ENCODE data around the gene BBS5.
"Not testable (repeated sequence)": the region's sequence is repeated elsewhere in the genome, so short reads cannot be mapped to it uniquely, and the experiment has no call there.

BBS5 gene

DNA sequence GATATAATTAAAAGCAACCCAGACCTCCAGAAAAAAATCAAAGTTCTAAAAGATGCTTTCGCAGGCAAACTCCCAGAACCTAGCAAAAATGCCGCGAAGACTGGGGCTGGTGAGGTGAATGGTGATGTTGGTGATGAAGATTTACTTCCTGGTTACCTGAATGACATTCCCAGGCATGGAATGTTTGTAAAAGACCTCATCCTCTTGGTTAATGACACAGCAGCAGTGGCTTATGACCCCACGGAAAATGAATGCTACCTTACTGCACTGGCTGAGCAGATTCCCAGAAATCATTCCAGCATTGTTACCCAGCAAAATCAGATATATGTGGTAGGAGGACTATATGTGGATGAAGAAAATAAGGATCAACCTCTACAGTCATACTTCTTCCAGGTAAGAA lies 31.2 kb downstream of the BBS5 start:
- Mint-ChIP-seq H3K4me1 (no peaks in the 10 kb centered on the region), H3K4me3 (no peak overlapping the region), H3K36me3 (peaks cover under 1% of the 10 kb centered on the region), H3K9me3 (no peaks in the 10 kb centered on the region), H3K27ac (no peak overlapping the region), H3K27me3 (no peaks in the 10 kb centered on the region)
- ATAC-seq = no peak

DNA sequence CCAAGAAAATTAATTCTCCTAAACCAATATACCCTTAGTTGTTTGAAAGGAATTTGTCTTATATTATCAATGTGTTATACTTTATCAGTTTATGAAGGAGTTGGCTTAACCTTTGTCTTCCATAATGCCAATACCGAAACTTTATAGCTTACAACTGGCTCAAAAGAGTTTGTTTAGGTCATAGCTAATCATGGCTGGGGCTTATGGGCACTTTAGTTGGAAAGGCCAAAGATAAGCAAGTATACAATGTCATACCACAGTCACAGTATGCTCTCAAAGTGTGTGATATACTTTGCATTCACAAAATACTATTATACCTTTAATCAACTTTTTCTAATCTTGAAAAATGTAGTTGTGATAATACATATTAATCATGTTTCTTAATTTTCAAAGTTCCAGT lies 32.5 kb downstream of the BBS5 start:
- Mint-ChIP-seq H3K36me3 (no peaks in the 10 kb centered on the region), H3K27ac (no peak overlapping the region), H3K9me3 (no peaks in the 10 kb centered on the region), H3K27me3 (no peaks in the 10 kb centered on the region), H3K4me1 (no peaks in the 10 kb centered on the region), H3K4me3 (no peak overlapping the region)
- no peak for ATAC-seq

DNA sequence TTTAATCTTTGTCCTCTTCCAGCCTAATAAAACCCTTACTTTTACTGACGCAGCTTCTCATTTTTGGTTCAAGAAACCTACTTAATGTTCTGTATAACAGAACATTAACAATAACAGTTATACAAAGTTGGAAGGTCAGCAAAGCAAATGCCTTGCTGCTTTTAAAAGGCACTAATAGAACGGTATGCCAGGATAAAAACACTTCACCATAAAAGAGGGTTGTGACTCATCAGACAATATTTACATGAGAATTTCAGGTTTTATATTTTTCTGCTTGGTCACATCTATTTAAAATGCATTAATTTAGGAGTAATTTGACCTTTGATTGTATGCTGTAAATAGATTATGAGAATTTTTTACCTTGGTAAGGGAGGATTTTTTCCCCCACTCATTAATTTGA lies 33.2 kb downstream of the BBS5 start:
- Mint-ChIP-seq H3K27ac (no peak overlapping the region), H3K4me1 (no peaks in the 10 kb centered on the region), H3K27me3 (no peaks in the 10 kb centered on the region), H3K4me3 (no peak overlapping the region), H3K9me3 (no peaks in the 10 kb centered on the region), H3K36me3 (no peaks in the 10 kb centered on the region)
- ATAC-seq = no peak

DNA sequence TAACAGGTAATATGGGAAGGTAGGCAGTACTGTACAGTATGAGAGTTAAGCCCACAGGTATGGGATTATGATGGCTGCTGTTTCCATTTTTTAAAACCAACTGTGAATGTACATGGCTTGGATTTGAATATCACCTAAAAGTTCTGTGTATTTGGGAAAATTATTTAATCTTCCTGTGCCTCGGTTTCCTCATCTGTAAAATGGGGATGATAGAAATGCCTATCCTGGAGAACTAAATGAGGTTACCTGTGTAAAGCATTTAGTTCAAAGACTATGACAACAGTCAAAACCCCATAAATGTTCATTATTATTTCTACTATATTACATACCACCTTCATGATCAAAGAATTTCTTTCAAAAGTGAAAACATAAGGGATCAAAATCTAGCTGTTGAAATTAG lies 33.8 kb downstream of the BBS5 start:
- no peak for ATAC-seq
- H3K9me3 Mint-ChIP-seq = no peaks in the 10 kb centered on the region
- no peaks in the 10 kb centered on the region for H3K36me3 Mint-ChIP-seq
- H3K4me1 Mint-ChIP-seq = no peaks in the 10 kb centered on the region
- no peaks in the 10 kb centered on the region for H3K27me3 Mint-ChIP-seq
- H3K27ac Mint-ChIP-seq = no peak overlapping the region
- H3K4me3 Mint-ChIP-seq = no peak overlapping the region

DNA sequence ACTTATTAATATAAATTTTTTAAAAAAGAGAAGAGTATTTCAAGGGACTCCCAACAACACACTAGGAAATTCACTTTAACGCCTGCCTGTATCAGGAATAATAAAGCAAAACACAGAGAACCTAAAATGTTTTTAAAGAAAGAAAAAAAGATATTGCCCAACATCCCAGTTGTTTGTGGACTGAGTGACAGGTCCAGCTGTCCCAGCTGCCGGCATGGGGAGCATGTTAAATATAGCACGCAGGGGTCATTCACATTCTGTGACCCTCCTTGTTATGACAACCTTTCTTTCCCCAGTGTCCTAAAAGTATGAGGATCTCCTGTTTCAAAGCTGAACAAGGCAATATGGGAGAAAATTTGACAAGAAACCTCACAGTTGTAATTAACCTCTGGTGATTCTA lies 34.6 kb downstream of the BBS5 start:
- H3K27ac Mint-ChIP-seq = no peak overlapping the region
- H3K4me1 Mint-ChIP-seq = no peaks in the 10 kb centered on the region
- no peaks in the 10 kb centered on the region for H3K27me3 Mint-ChIP-seq
- no peaks in the 10 kb centered on the region for H3K36me3 Mint-ChIP-seq
- ATAC-seq = no peak
- no peak overlapping the region for H3K4me3 Mint-ChIP-seq
- H3K9me3 Mint-ChIP-seq = no peaks in the 10 kb centered on the region

DNA sequence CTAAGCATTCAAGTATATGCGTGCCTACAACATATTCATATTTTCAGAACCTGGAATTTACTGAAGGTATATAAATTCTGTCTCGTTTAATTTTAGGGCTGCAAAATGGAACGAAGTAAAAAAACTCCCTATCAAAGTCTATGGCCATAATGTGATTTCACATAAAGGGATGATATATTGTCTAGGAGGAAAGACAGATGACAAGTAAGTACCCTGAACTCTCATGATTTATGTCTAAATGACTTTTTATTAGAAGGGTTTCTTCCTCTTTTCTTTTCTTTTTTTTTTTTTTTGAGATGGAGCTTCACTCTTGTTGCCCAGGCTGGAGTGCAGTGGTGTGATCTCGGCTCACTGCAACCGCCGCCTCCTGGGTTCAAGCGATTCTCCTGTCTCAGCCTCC lies 35.5 kb downstream of the BBS5 start:
- not testable (repeated sequence) for H3K27ac Mint-ChIP-seq, ATAC-seq, H3K27me3 Mint-ChIP-seq, H3K4me1 Mint-ChIP-seq, H3K9me3 Mint-ChIP-seq, H3K4me3 Mint-ChIP-seq, H3K36me3 Mint-ChIP-seq

DNA sequence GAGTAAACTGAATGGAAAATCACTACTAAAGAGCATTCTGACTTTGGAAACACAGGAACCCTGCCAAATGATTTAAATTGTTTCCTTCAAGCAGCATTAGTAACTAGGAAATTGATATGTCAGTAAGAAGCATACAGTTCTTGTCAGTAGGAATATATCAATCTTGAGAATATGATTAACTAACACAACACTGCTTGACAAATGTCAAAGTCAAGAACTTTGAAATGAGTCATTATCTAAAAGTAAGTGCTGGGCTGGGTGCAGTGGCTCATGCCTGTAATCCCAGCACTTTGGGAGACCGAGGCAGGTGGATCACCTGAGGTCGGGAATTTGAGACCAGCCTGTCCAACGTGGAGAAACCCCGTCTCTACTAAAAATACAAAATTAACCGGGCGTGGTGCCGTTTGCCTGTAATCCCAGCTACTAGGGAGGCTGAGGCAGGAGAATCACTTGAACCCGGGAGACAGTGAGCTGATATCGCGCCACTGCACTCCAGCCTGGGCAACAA lies 37.2 kb downstream of the BBS5 start:
- H3K36me3 Mint-ChIP-seq, H3K4me3 Mint-ChIP-seq, H3K27me3 Mint-ChIP-seq, ATAC-seq, H3K9me3 Mint-ChIP-seq, H3K27ac Mint-ChIP-seq, H3K4me1 Mint-ChIP-seq: not testable (repeated sequence)

DNA sequence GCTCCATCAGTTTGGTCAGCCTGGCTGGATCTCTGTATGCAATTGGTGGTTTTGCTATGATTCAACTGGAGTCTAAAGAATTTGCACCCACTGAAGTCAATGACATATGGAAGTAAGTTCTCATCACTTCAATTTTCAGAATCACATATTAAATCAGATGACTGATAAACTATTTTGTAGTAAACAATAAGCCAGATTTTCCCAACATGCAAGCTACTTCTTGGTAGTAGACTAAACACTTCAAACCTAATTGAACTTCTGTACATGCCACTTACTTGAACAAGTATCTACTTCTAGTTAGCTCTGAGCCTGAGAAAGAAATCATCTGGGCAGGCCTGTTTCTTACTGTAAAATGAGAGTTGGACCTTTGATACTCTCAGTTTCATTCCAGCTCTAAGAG lies 41.6 kb downstream of the BBS5 start:
- Mint-ChIP-seq H3K27me3 (no peaks in the 10 kb centered on the region), H3K27ac (no peak overlapping the region), H3K4me1 (no peaks in the 10 kb centered on the region), H3K36me3 (peaks cover 6% of the 10 kb centered on the region), H3K4me3 (no peak overlapping the region), H3K9me3 (no peaks in the 10 kb centered on the region)
- ATAC-seq = no peak

DNA sequence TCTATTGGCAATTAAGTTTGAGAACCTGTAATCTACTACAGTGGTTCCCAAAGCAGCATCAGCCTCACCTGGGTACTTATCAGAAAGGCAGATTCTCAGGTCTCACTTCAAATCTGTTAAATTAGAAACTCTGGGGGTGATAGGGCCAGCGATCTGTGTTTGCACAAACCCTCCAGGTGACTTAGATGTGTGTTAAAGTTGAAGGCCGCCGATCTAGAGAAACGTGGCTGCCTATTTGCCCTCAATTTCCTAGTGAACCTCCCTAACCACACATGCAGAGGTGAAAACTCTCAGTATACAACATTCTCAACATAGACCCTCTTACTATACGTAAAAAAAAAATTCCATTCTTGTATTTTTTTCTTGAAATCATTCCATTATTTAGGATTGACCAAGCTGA lies 44.4 kb downstream of the BBS5 start:
- Mint-ChIP-seq H3K4me1 (no peaks in the 10 kb centered on the region), H3K36me3 (peaks cover 8% of the 10 kb centered on the region), H3K9me3 (no peaks in the 10 kb centered on the region)

DNA sequence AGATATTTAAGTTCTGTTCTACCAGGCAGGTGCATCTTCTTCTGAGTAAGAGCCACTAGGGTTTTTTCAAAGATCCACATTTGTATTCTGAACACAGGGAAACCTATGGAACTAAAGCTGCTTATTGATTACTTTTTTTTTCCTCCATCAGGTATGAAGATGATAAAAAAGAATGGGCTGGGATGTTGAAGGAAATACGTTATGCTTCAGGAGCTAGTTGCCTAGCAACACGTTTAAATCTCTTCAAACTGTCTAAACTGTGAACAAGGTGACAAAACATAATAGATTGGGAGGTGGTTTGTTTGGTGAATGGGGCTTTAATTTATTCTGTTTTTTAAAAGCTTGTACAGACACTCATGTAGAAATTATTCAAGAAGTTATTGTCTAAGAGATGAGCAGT lies 46.1 kb downstream of the BBS5 start:
- Mint-ChIP-seq H3K27ac (no peak overlapping the region), H3K4me1 (no peaks in the 10 kb centered on the region), H3K27me3 (no peaks in the 10 kb centered on the region), H3K36me3 (peaks cover 21% of the 10 kb centered on the region), H3K9me3 (no peaks in the 10 kb centered on the region), H3K4me3 (no peak overlapping the region)
- ATAC-seq = no peak

More for the DNA sequence above, 44.4 kb downstream of the BBS5 start:
- no peak for ATAC-seq
- no peak overlapping the region for H3K27ac Mint-ChIP-seq
- H3K4me3 Mint-ChIP-seq = no peak overlapping the region
- H3K27me3 Mint-ChIP-seq = no peaks in the 10 kb centered on the region

DNA sequence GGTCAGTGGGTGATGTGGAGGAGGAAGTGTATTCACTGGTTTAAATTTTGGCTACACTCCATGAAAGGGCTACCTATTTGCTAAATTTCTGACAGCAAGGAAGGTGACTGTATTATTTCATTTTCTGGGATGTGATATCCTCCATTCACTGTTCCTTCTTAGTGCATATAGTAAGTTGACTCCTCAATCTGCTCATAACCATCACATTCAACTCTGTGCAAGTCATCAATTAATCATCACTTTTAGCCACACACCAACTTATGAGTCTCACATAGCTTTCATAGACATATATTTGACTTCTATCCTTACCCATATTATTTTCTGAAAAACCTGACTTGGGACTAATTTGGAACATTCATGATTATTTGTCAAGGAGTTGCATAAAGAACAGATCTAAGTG lies 47.2 kb downstream of the BBS5 start:
- Mint-ChIP-seq H3K9me3 (no peaks in the 10 kb centered on the region), H3K4me1 (no peaks in the 10 kb centered on the region), H3K27ac (no peak overlapping the region), H3K27me3 (no peaks in the 10 kb centered on the region), H3K4me3 (no peak overlapping the region), H3K36me3 (peaks cover 26% of the 10 kb centered on the region)
- ATAC-seq = no peak

DNA sequence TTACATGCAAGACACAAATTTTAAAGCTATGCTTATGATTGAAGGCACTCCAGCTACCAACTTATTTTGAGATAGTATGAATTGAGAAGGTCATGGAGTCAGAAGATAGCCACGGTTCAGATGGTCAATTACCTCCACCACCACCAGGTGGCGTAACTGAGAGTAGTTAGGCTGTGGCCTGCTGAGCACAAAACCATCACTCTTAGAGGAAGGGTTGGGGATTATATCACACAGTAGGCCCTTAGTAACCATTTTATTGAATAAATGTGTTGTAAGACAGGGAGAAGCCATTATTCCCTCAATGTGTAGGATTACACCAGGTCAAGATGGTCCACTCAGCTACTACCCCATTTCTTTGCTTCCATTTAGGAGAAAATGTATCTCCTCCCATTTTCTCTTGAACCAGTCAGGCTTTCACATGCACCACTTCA lies 49.0 kb downstream of the BBS5 start:
- Mint-ChIP-seq H3K4me1 (no peaks in the 10 kb centered on the region), H3K9me3 (no peaks in the 10 kb centered on the region), H3K4me3 (no peak overlapping the region), H3K36me3 (peaks cover 25% of the 10 kb centered on the region), H3K27me3 (no peaks in the 10 kb centered on the region), H3K27ac (no peak overlapping the region)
- peak; percentile 76 for ATAC-seq

DNA sequence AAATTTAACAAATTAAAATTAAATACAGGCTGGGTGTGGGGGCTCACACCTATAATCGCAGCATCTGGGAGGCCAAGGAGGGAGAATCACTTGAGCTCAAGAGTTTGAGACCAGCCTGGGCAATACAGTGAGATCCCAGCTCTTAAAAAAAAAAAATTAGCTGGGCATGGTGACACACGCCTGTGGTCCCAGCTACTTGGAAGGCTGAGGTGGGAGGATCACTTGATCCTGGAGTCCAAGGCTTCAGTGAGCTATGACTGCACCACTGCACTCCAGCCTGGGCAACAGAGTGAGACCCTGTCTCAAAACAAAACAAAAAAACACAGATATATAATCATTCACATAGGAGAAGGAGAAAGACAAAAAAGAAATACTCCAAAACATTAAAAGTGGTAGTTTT lies 60.2 kb downstream of the BBS5 start:
- H3K4me1 Mint-ChIP-seq, H3K27ac Mint-ChIP-seq, H3K9me3 Mint-ChIP-seq, ATAC-seq, H3K27me3 Mint-ChIP-seq, H3K4me3 Mint-ChIP-seq: not testable (repeated sequence)
- H3K36me3 Mint-ChIP-seq = peaks cover 29% of the 10 kb centered on the region

DNA sequence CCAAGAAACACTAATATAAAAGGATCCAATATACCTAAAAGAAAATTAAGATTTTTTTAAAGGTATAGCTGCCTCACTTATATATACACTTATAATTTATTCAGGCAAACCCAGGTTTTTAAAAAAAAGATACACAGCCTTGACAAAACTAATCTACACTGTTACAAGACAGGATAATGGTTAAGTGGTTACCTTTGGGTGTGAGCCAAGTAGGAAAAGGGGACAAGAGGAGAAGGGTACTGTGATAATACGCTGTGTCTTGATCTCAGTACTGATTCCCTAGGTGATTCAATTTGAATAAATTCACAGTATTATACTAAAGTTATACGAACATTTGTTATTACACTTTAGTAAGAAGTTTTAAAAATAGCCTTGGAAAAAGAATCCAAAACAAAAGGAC lies 60.9 kb downstream of the BBS5 start:
- Mint-ChIP-seq H3K9me3 (no peaks in the 10 kb centered on the region), H3K4me1 (no peaks in the 10 kb centered on the region), H3K27ac (no peak overlapping the region), H3K27me3 (no peaks in the 10 kb centered on the region), H3K4me3 (no peak overlapping the region), H3K36me3 (peaks cover 30% of the 10 kb centered on the region)
- ATAC-seq = no peak

DNA sequence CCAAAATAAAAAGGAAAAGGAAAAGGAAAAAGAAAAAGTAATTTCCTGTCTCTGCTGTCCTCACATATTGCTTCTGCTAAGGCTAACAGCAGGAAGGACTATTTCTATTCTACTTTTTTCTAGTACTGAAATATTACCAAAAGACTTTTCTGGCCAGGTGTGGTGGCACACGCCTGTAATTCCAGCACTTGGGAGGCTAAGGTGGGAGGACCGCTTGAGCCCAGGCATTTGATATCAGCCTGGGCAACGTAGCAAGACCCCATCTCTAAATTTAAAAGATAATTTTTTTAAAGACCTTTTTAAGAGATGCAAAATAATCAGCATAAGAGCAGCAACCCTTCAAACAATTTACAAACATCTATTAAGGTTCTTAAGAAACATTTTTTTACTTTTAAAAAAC lies 63.1 kb downstream of the BBS5 start:
- peaks cover 46% of the 10 kb centered on the region for H3K36me3 Mint-ChIP-seq
- H3K27me3 Mint-ChIP-seq = no peaks in the 10 kb centered on the region
- H3K4me3 Mint-ChIP-seq = no peak overlapping the region
- H3K27ac Mint-ChIP-seq = no peak overlapping the region
- no peaks in the 10 kb centered on the region for H3K9me3 Mint-ChIP-seq
- ATAC-seq = no peak
- no peaks in the 10 kb centered on the region for H3K4me1 Mint-ChIP-seq

DNA sequence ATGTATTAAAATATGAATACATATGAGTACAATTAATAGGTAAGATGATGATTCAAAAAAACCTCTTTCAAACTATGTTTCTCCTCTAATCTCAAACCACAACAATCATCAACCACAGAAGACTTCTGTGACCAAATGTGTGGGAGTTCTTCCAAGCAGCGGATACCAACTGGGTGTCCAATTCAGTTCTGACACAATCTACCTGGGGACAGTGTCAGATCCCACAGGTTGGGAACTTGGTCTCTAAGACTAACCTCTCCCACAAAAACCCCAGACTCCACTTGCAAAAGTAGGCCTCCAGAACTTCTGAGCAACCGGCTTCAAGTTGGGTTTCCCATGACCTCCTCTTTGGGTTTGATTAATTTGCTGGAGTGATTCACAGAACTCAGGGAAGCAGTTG lies 67.5 kb downstream of the BBS5 start:
- no peak for ATAC-seq
- H3K9me3 Mint-ChIP-seq = no peaks in the 10 kb centered on the region
- no peaks in the 10 kb centered on the region for H3K4me1 Mint-ChIP-seq
- no peak overlapping the region for H3K4me3 Mint-ChIP-seq
- peaks cover 59% of the 10 kb centered on the region for H3K36me3 Mint-ChIP-seq
- no peaks in the 10 kb centered on the region for H3K27me3 Mint-ChIP-seq
- no peak overlapping the region for H3K27ac Mint-ChIP-seq

Data from stimulated activated memory B cell treated with anti-CD40 and anti-IgM and Interleukin-4, amounts not matched to agents 10 μg/mL and 1 μg/mL and 100 μg/mL, for 72 hours (primary cell).